Kidney glomerular epithelial cell (primary cell): ENCODE results near the gene ADAM29.
"Not testable (repeated sequence)": the region's sequence is repeated elsewhere in the genome, so short reads cannot be mapped to it uniquely, and the experiment has no call there.

ENCODE experiments used
- DNase-seq: peaks from one replicate; lab custom pipeline; 2025; lab: John Stamatoyannopoulos, UW

The ADAM29 gene

GRCh38 chr4:174948826-174949225 is 30.7 kb downstream of the ADAM29 start:
- DNase-seq: no peak

DNA sequence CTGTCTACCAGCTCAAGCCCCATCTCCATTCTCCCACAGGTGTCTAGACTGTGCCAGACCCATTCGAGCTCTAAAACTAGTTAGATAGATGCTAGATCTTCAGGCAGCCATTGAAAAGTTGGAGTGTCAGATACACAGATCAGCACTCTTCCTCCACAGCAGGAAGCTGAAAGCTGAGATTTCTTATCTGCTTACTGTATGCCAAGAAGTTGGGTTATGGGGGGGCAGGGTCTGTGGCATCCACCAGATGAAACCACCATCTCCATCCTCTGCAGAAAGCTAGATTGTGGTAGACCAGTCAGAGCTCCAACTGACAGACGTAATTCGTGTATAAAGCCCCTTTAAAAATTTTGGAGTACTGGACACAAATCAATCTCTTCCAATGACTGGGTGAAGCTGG is 54.8 kb downstream of the ADAM29 start:
- no peak for DNase-seq

DNA sequence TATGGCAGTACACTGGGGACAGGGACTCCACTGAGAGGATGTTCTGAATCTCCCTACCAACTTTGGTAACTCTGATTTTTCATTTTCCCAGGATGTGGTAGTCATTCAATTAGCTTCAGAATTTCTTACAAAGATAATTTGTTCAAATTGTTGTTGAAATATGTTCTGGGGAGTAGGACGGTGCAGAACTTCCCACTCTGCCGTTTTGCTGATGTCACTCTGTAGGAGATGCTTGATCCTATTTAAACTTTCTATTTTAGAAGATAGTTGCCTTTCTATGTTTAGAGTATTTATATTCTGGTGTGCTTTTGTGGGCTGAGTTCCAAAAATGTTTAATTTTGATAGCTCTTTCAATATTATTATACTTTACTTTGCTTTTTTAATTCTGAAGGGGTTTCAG is 55.2 kb downstream of the ADAM29 start:
- no peak for DNase-seq

DNA sequence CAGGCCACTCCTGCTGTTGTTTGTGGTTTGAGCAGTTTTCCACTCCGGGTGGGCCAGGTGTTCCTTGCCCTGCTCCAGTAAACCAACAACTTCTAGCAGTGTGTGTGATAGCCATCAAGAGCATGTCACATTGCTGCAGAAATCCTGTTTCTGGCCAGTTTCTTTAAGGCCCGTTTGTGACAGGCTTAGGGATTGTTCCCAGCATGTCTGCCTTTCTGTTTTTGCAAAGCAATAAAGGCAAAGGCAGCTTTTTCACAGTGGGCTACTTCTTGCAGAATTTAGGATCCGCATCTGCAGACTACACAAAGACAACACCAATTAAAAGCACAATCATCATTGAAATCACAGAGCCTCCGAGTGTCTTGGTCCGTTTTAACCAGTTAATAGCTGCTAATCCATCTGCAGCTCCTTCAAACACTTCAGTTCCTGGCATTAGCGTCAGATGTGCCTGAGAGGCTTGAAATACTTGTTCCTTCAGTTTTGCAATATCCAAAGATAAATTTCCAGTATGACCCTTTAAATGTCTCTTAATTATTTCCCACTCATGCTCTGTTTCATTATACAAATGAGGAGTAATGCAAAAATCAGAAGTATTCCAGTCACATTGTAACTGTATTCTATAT is 65.1 kb downstream of the ADAM29 start:
- no peak for DNase-seq

DNA sequence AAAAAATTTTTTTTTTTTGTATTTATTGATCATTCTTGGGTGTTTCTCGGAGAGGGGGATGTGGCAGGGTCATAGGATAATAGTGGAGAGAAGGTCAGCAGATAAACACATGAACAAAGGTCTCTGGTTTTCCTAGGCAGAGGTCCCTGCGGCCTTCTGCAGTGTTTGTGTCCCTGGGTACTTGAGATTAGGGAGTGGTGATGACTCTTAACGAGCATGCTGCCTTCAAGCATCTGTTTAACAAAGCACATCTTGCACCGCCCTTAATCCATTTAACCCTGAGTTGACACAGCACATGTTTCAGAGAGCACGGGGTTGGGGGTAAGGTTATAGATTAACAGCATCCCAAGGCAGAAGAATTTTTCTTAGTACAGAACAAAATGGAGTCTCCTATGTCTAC is 65.7 kb downstream of the ADAM29 start:
- DNase-seq: not testable (repeated sequence)

- DNase-seq: no peak
Measured at GRCh38 chr4:174989791-174990190, 71.6 kb downstream of the ADAM29 start.

DNA sequence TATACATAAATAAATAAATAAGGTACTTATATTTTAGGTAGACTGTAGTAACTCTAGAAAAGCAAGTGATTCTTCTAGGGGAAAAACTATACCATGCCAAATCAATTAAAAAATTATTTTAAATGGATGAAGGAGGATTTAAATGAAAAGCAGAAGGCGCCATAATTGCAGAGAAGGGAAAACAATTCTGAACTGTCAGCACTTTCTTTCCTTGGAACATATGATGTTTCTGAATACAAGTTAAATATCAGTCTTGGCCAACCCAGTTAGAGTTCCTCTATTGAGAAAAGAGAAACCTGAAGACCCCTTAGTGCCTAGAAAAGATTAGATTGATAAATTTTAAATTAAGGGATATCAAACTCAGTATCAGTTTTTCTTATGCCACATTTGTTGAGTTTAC is 75.8 kb downstream of the ADAM29 start:
- no peak for DNase-seq

- DNase-seq: no peak
Measured at GRCh38 chr4:174996079-174996478, 77.9 kb downstream of the ADAM29 start.

- no peak for DNase-seq
Measured at GRCh38 chr4:174999407-174999806, 81.2 kb downstream of the ADAM29 start.

DNA sequence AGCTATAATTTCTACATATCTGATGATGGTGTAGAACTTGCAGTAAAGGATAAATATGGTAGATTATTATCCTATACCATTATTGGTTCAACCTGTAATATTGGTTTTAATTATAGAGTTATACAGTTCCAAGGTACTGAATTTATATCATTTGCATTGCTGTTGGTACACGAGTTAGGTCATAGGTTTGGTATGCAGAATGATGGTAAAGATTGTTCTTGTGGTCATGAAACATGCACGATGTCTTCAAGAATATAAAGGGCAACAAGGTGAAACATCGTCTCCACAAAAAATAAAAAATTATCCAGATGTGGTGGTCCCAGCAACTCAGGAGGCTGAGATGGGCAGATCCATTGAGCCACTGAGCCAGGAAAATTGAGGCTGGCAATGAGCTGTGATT is 99.6 kb downstream of the ADAM29 start:
- DNase-seq: no peak

DNA sequence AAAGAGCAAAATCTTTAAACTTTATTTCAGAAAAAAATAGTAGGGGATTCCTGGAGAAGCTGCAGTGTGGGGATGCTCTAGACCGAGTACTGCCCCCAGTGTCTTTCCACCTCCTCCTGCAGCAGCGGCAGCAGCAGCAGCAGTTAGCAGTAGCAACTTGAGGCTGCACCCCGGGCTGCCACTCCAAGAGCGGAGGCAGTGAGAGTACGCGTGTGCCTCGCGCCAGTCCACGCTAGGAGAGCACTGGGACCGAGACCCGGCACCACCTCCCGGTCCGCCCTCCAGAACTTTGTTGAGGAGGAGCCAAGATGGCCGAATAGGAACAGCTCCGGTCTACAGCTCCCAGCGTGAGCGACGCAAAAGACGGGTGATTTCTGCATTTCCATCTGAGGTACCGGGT is 101.3 kb downstream of the ADAM29 start:
- not testable (repeated sequence) for DNase-seq
